DOHH2 (cell line): ENCODE data around the gene NLRP8.

ENCODE experiments used
- H3F3A ChIP-seq: fragments of 200-600 bp; sonication (generic), shearing (Covaris generic); 2 replicates; pipeline ENCODE4 v1.6.0; 2016; ENCODE audit warnings: antibody characterized with exemption, mild to moderate bottlenecking; ENCODE audit not compliant: control insufficient read depth, insufficient read depth
- H3K27ac ChIP-seq: fragments of 200-600 bp; sonication (generic); 2 replicates; pipeline ENCODE4 v1.5.1; 2014; ENCODE audit warnings: low read depth, mild to moderate bottlenecking, low read length, moderate library complexity
- H3K27me3 ChIP-seq: fragments of 200-600 bp; sonication (generic); 2 replicates; pipeline ENCODE4 v1.6.1; 2014; ENCODE audit warnings: mild to moderate bottlenecking, low read length, mixed read lengths; ENCODE audit not compliant: control insufficient read depth
- H3K36me3 ChIP-seq: fragments of 200-600 bp; sonication (generic); 2 replicates; pipeline ENCODE4 v1.6.1; 2014; ENCODE audit warnings: mild to moderate bottlenecking, low read length, moderate library complexity, mixed read lengths; ENCODE audit not compliant: control insufficient read depth
- H3K4me1 ChIP-seq: fragments of 200-600 bp; sonication (generic); 2 replicates; pipeline ENCODE4 v1.6.1; 2014; ENCODE audit warnings: mild to moderate bottlenecking, low read length, mixed read lengths; ENCODE audit not compliant: control insufficient read depth
- H3K4me2 ChIP-seq: fragments of 200-600 bp; sonication (generic); 2 replicates; pipeline ENCODE4 v1.6.0; 2014; ENCODE audit warnings: mild to moderate bottlenecking, low read length, moderate library complexity
- H3K4me3 ChIP-seq: fragments of 200-600 bp; sonication (generic); 2 replicates; pipeline ENCODE4 v1.5.1; 2014; ENCODE audit warnings: mild to moderate bottlenecking, low read length, mixed read lengths
- H3K79me2 ChIP-seq: fragments of 200-600 bp; sonication (generic); 2 replicates; pipeline ENCODE4 v1.6.1; 2014; ENCODE audit warnings: mild to moderate bottlenecking, low read length, mixed read lengths; ENCODE audit not compliant: control insufficient read depth
- H3K9me2 ChIP-seq: fragments of 200-600 bp; sonication (generic); replicated peaks from 2 replicates; pipeline ENCODE4 v1.6.1; 2014; ENCODE audit warnings: mild to moderate bottlenecking, low read length, mixed read lengths; ENCODE audit not compliant: control insufficient read depth
- H3K9me3 ChIP-seq: fragments of 200-600 bp; sonication (generic); 2 replicates; pipeline ENCODE4 v1.6.1; 2014; ENCODE audit warnings: antibody characterized with exemption, low read length, mixed read lengths; ENCODE audit not compliant: control insufficient read depth, insufficient read depth
- H4K20me1 ChIP-seq: fragments of 200-600 bp; sonication (generic); 2 replicates; pipeline ENCODE4 v1.6.0; 2014; ENCODE audit warnings: low read depth, mild to moderate bottlenecking, antibody characterized with exemption, low read length, moderate library complexity; ENCODE audit not compliant: control insufficient read depth, insufficient read depth
- CTCF ChIP-seq: fragments of 200-600 bp; sonication (generic); IDR thresholded peaks from one replicate; pipeline ENCODE4 v1.5.1; 2014; ENCODE audit warnings: antibody characterized with exemption, mild to moderate bottlenecking, low read depth, low read length; ENCODE audit not compliant: poor library complexity, severe bottlenecking
- EZH2phosphoT487 ChIP-seq: fragments of 200-600 bp; sonication (generic); IDR thresholded peaks from 2 replicates; pipeline ENCODE4 v1.6.1; 2017; ENCODE audit warnings: borderline replicate concordance, mild to moderate bottlenecking, antibody characterized with exemption, low read length, moderate library complexity, mixed read lengths

The NLRP8 gene

DNA sequence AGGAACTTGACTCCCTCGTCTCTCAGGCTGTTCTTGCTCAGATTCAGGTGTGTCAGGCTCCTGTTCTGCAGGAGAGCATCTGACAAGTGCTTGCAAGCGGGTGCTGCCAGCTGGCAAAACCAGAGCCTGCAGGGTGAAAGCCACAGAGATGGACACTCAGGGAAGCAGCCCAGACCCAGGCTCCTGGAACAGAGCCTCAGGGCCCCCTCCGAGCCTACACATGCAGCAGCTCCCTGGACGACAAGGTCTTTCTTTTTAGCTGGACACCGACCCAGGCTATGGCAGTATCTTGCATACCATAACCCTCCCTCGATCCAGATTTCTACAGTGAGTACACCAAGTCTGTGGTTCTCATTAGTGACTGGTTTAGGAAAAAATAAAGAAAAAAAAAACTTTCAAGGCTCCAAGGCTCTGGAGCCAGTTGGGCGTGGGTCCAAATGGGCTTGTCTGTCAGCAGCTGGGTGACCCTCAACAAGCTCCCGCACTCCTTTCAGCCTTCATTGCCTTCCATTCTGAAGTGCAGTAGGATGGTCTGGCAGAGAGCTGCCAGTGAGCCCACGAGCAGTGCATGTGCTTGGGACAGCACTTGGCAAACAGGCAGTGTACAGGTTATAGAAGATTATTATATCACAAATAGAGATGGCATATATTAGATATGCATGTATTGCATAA, 45.4 kb upstream of the NLRP8 start:
- H3K27me3 ChIP-seq: 0 out of 2 replicates have a peak, but pooled peaks cover 3% of the 10 kb centered on the region
- no peaks in the 10 kb centered on the region for H3K36me3 ChIP-seq
- no peaks in the 10 kb centered on the region for H3K79me2 ChIP-seq
- no peak overlapping the region for H3K4me2 ChIP-seq
- no peak overlapping the region for H3K4me3 ChIP-seq
- H3K9me3 ChIP-seq: no peaks in the 10 kb centered on the region
- H3K9me2 ChIP-seq: no peaks in the 10 kb centered on the region
- no peaks in the 10 kb centered on the region for H3K4me1 ChIP-seq
- H3F3A ChIP-seq: no peaks in the 10 kb centered on the region
- H4K20me1 ChIP-seq: no peaks in the 10 kb centered on the region
- H3K27ac ChIP-seq: no peak overlapping the region
- no peak for TF ChIP-seq EZH2phosphoT487
- no peak for TF ChIP-seq CTCF

- H3K79me2 ChIP-seq: no peaks in the 10 kb centered on the region
- no peak overlapping the region for H3K4me3 ChIP-seq
- no peak overlapping the region for H3K27ac ChIP-seq
- H3K36me3 ChIP-seq: no peaks in the 10 kb centered on the region
- no peaks in the 10 kb centered on the region for H3F3A ChIP-seq
- no peaks in the 10 kb centered on the region for H3K4me1 ChIP-seq
- no peaks in the 10 kb centered on the region for H3K9me3 ChIP-seq
- no peak overlapping the region for H3K4me2 ChIP-seq
- H3K9me2 ChIP-seq: no peaks in the 10 kb centered on the region
- H4K20me1 ChIP-seq: no peaks in the 10 kb centered on the region
- 0 out of 2 replicates have a peak, but pooled peaks cover 4% of the 10 kb centered on the region for H3K27me3 ChIP-seq
- TF ChIP-seq CTCF: no peak
- no peak for TF ChIP-seq EZH2phosphoT487
Measured at GRCh38 chr19:55907286-55907685, 40.3 kb upstream of the NLRP8 start.

DNA sequence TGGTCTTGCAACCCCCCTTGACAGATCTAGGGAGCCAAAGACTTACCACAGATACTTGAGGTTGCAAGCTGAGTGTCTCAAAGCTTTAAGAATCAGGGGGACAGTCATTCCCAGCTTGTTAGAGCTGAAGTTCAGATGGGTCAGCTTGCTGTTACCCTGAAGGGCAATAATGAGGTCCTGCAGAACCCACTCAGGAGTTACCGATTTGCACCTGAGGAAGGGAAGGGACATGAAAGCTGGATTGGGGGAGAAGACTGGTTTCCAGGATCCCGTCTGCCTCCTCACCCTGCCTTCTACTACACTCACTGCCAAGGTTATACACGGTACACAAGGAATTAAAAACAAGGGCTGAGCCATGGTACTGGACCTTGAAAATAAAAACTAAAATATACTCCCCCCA, 39.9 kb upstream of the NLRP8 start:
- Histone ChIP-seq H3F3A (no peaks in the 10 kb centered on the region), H3K9me3 (no peaks in the 10 kb centered on the region), H3K4me2 (no peak overlapping the region), H3K4me3 (no peak overlapping the region), H4K20me1 (no peaks in the 10 kb centered on the region), H3K36me3 (no peaks in the 10 kb centered on the region), H3K9me2 (no peaks in the 10 kb centered on the region), H3K27me3 (0 out of 2 replicates have a peak, but pooled peaks cover 4% of the 10 kb centered on the region), H3K27ac (no peak overlapping the region), H3K79me2 (no peaks in the 10 kb centered on the region), H3K4me1 (no peaks in the 10 kb centered on the region)
- no peak for TF ChIP-seq CTCF
- no peak for TF ChIP-seq EZH2phosphoT487
